Right cardiac atrium (tissue), 5 donors: ENCODE data around the gene AR. TPM values are rescaled to one million over a fixed set of nuclear protein-coding genes. Genes with fewer than 3 reads are reported as not detected.
A peak's percentile ranks its signal among the peaks of the same experiment; 100 is the strongest.

Source experiments
- ATAC-seq, 2 donors: fragments of 200-7000 bp; cut with Tn5 transposase; one replicate each; pipeline versions ENCODE4 v1.8.0 to v1.9.1; 2020; ENCODE audit warnings: moderate library complexity in 2 of 2, mild to moderate bottlenecking in 1 of 2
- DNase-seq, 3 donors: peaks; one replicate each; pipeline ENCODE4 v3.0.0-alpha.2; 2020
- H3K27ac ChIP-seq: one replicate; pipeline ENCODE4 v1.5.1; 2013; ENCODE audit warnings: mild to moderate bottlenecking, low read length, control low read depth, moderate library complexity
- H3K27me3 ChIP-seq: one replicate; pipeline ENCODE4 v1.6.1; 2013; ENCODE audit not compliant: control insufficient read depth, insufficient read depth
- H3K4me1 ChIP-seq: one replicate; pipeline ENCODE4 v1.6.1; 2013; ENCODE audit warnings: low read length; ENCODE audit not compliant: control insufficient read depth, insufficient read depth
- H3K4me3 ChIP-seq: one replicate; pipeline ENCODE4 v1.5.1; 2013; ENCODE audit warnings: low read length, control low read depth
- H3K9me3 ChIP-seq: one replicate; pipeline ENCODE4 v1.6.1; 2013; ENCODE audit warnings: low read length; ENCODE audit not compliant: control insufficient read depth
- WGBS: extraction: QIAGEN DNeasy Blood & Tissue Kit; methylation state at CpG from one replicate; pipeline ENCODE4 v1.1.7; 2013; 5-methylcytosine and 5-hydroxymethylcytosine counted together
- intact Hi-C, 4 donors: fragments of 100-400 bp; cut with DNase I; formaldehyde crosslinking; loops; one replicate each; pipeline versions ENCODE4 v1.11.0 to v1.14.0; 2022 to 2023
- polyA plus RNA-seq: library from polyadenylated mRNA; stranded (reverse); fragments of 200-250 nt; gene quantifications from one replicate; pipeline ENCODE4 v1.2.3, GENCODE V29; 2013
- total RNA-seq, 4 donors: library from RNA; stranded (reverse); fragmentation: NEBNext Ultra II Directional; extraction: Animal tissue kit (Norgen Biotek cat#: 25700); gene quantifications; one replicate each; pipeline ENCODE4 v1.2.1, GENCODE V29; 2021
- donor health status: healthy with polysubstance abuse.
- donor health status: DM: no; HTN: yes; CAD: no.
- donor health status: DM: no; HTN: no; CAD: no.
- donor health status: DM: no; HTN: yes; CAD: no; lungs with severe emphysema.
- donor health status: DM: yes; HTN: yes; CAD: no.

The AR gene
- total and polyA plus RNA-seq, 5 donors = 3.4 to 20.5 (median 14.5) TPM

- DNase-seq = no peak
- no peak for ATAC-seq
- intact Hi-C loops = no loop called here
- Histone ChIP-seq H3K4me3 (no peak overlapping the region), H3K27me3 (no peaks in the 10 kb centered on the region), H3K4me1 (peaks cover under 1% of the 10 kb centered on the region), H3K27ac (no peak overlapping the region), H3K9me3 (no peaks in the 10 kb centered on the region)
- 92% methylated on average over 3 of the region's 3 CpGs for whole genome bisulfite sequencing
These were observed 156.8 kb downstream of the AR start for GRCh38 chrX:67700602-67701001.

DNA sequence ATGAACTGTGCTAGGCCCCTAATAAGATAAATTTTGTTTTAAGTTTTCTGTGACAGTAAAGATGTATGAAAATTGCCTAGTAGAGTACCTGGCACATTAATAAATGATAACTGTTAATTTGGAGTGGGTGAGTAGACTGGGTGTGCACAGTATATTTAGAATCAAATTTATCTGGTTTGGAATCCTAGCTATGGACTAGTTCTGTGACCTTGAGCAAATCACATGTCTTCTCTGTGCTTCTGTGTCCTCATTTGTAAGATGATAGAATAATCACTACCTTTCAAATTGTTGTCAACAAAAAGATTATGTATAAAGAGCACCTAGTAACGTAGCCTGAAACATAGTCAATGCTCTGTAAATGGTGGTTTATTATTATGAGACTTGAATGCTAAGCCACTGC, 170.2 kb downstream of the AR start:
- WGBS = 75% methylated on average over 1 of the region's 1 CpG

GRCh38 chrX:67717571-67717970, 173.8 kb downstream of the AR start:
- intact Hi-C loops = no loop called here
- DNase-seq (peak in 2 of 3 donors; percentile 39 to 54), ATAC-seq (no peak)

More for the DNA sequence above, 170.2 kb downstream of the AR start:
- no peak for ATAC-seq
- Histone ChIP-seq H3K27me3 (no peaks in the 10 kb centered on the region), H3K27ac (no peak overlapping the region), H3K4me1 (no peaks in the 10 kb centered on the region), H3K4me3 (no peak overlapping the region), H3K9me3 (no peaks in the 10 kb centered on the region)
- DNase-seq = no peak
- intact Hi-C loops = no loop called here

DNA sequence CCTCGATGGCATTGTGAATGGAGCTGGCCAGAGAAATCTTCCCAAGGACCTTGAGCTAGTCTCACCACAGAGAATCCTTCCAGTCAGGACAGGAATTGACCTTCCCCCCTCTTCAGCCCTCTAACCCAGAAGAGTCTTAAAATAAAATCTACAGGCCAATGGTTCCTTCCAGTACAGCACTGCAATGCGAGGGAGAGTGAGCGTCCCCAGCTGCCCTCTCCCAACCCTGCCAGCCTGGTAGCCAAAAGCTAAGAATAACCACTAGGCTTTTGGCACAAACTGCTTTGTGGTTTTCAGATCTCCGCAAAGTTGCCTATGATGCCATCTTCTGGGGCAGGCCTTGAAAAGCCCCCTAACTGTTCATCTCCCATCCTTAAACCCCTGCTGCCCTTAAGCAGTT, 175.1 kb downstream of the AR start:
- Histone ChIP-seq H3K9me3 (no peaks in the 10 kb centered on the region), H3K27ac (peak overlapping the region; percentile 45), H3K4me3 (no peak overlapping the region), H3K4me1 (peaks cover 5% of the 10 kb centered on the region), H3K27me3 (no peaks in the 10 kb centered on the region)
- DNase-seq (peak in 1 of 3 donors; percentile 41), ATAC-seq (peak; percentile 72 to 89)
- intact Hi-C loops = no loop called here
- WGBS = 54% methylated on average over 4 of the region's 4 CpGs

More at GRCh38 chrX:67717571-67717970, 173.8 kb downstream of the AR start:
- Histone ChIP-seq H3K27ac (no peak overlapping the region), H3K4me3 (no peak overlapping the region), H3K27me3 (no peaks in the 10 kb centered on the region), H3K9me3 (no peaks in the 10 kb centered on the region), H3K4me1 (peaks cover 5% of the 10 kb centered on the region)
- WGBS = 95% methylated on average over 4 of the region's 4 CpGs

DNA sequence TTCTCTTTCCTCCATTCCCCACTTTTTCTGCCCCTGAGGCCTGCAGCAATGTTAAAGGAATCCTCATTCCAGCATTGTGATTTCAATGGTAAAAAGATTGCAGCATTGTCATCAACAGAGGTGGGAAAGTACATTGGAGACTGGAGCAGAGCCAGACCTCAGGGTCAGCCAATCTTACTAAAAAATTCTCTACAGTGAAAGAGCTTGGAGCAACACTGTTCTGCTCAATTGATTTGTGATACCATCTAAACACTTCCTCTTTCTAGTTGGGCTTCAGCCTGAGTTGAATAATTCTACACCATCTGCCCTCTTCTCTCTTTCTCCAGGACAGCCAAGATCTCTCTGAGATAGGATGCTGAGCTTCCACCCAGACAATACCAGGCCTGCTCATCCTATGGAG, 176.5 kb downstream of the AR start:
- ATAC-seq (no peak), DNase-seq (no peak)
- Histone ChIP-seq H3K4me1 (peaks cover 5% of the 10 kb centered on the region), H3K9me3 (no peaks in the 10 kb centered on the region), H3K27ac (no peak overlapping the region), H3K4me3 (no peak overlapping the region), H3K27me3 (no peaks in the 10 kb centered on the region)
- intact Hi-C loops = no loop called here

GRCh38 chrX:67721321-67721720, 177.5 kb downstream of the AR start:
- Histone ChIP-seq H3K27me3 (no peaks in the 10 kb centered on the region), H3K27ac (no peak overlapping the region), H3K4me3 (no peak overlapping the region), H3K9me3 (no peaks in the 10 kb centered on the region), H3K4me1 (peaks cover 5% of the 10 kb centered on the region)
- WGBS = 79% methylated on average over 1 of the region's 1 CpG
- ATAC-seq (no peak), DNase-seq (no peak)
- intact Hi-C loops = no loop called here

- Histone ChIP-seq H3K4me1 (peaks cover 5% of the 10 kb centered on the region), H3K4me3 (no peak overlapping the region), H3K9me3 (no peaks in the 10 kb centered on the region), H3K27me3 (no peaks in the 10 kb centered on the region), H3K27ac (no peak overlapping the region)
- ATAC-seq (no peak), DNase-seq (no peak)
- 58% methylated on average over 5 of the region's 5 CpGs for WGBS
- intact Hi-C loops = no loop called here
These were observed 179.9 kb downstream of the AR start for GRCh38 chrX:67723580-67724351.

DNA sequence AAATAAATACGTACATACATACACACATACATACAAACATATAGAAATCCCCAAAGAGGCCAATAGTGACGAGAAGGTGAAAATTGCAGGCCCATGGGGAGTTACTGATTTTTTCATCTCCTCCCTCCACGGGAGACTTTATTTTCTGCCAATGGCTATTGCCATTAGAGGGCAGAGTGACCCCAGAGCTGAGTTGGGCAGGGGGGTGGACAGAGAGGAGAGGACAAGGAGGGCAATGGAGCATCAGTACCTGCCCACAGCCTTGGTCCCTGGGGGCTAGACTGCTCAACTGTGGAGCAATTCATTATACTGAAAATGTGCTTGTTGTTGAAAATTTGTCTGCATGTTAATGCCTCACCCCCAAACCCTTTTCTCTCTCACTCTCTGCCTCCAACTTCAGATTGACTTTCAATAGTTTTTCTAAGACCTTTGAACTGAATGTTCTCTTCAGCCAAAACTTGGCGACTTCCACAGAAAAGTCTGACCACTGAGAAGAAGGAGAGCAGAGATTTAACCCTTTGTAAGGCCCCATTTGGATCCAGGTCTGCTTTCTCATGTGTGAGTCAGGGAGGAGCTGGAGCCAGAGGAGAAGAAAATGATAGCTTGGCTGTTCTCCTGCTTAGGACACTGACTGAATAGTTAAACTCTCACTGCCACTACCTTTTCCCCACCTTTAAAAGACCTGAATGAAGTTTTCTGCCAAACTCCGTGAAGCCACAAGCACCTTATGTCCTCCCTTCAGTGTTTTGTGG, 180.7 kb downstream of the AR start:
- DNase-seq (no peak), ATAC-seq (peak in 1 of 2 donors; percentile 41)
- H3K4me1 ChIP-seq = peaks cover 5% of the 10 kb centered on the region
- intact Hi-C loops = no loop called here
- 40% methylated on average over 5 of the region's 5 CpGs for WGBS
- H3K9me3 ChIP-seq = no peaks in the 10 kb centered on the region
- H3K27me3 ChIP-seq = no peaks in the 10 kb centered on the region
- no peak overlapping the region for H3K27ac ChIP-seq
- no peak overlapping the region for H3K4me3 ChIP-seq

DNA sequence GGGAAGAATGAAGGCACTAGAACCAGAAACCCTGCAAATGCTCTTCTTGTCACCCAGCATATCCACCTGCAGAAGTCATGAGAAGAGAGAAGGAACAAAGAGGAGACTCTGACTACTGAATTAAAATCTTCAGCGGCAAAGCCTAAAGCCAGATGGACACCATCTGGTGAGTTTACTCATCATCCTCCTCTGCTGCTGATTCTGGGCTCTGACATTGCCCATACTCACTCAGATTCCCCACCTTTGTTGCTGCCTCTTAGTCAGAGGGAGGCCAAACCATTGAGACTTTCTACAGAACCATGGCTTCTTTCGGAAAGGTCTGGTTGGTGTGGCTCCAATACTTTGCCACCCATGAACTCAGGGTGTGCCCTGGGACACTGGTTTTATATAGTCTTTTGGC, 181.7 kb downstream of the AR start:
- WGBS = 98% methylated on average over 2 of the region's 2 CpGs
- no peak for DNase-seq
- intact Hi-C loops = no loop called here

GRCh38 chrX:67726018-67726417, 182.2 kb downstream of the AR start:
- H3K27ac ChIP-seq = no peak overlapping the region
- no peak overlapping the region for H3K4me3 ChIP-seq
- intact Hi-C loops = no loop called here
- H3K4me1 ChIP-seq = no peaks in the 10 kb centered on the region
- ATAC-seq (no peak), DNase-seq (no peak)
- no peaks in the 10 kb centered on the region for H3K27me3 ChIP-seq
- WGBS = 48% methylated on average over 1 of the region's 1 CpG
- H3K9me3 ChIP-seq = no peaks in the 10 kb centered on the region

More for the DNA sequence above, 181.7 kb downstream of the AR start:
- ATAC-seq = no peak
- Histone ChIP-seq H3K4me1 (peaks cover 2% of the 10 kb centered on the region), H3K27me3 (no peaks in the 10 kb centered on the region), H3K4me3 (no peak overlapping the region), H3K9me3 (no peaks in the 10 kb centered on the region), H3K27ac (no peak overlapping the region)

GRCh38 chrX:67727576-67727975, 183.8 kb downstream of the AR start:
- 66% methylated on average over 2 of the region's 2 CpGs for WGBS
- Histone ChIP-seq H3K27me3 (no peaks in the 10 kb centered on the region), H3K27ac (no peak overlapping the region), H3K9me3 (no peaks in the 10 kb centered on the region), H3K4me3 (no peak overlapping the region), H3K4me1 (no peaks in the 10 kb centered on the region)
- ATAC-seq (no peak), DNase-seq (peak in 1 of 3 donors; percentile 15)
- intact Hi-C loops = no loop called here
